Endothelial cell (in vitro differentiated cells): ENCODE measurements around the gene KLHL30. TPM values are rescaled to one million over a fixed set of nuclear protein-coding genes. Genes with fewer than 3 reads are reported as not detected.

Experiments used
- DNase-seq: peaks from one replicate; pipeline ENCODE4 v3.0.0; 2021; ENCODE audit warnings: low spot score
- H3K27ac Mint-ChIP-seq: one replicate; pipeline ENCODE4 v1.8.0; 2021; ENCODE audit warnings: mixed read lengths, inconsistent platforms; ENCODE audit not compliant: unreplicated experiment
- H3K27me3 Mint-ChIP-seq: one replicate; pipeline ENCODE4 v1.8.0; 2021; ENCODE audit warnings: mild to moderate bottlenecking, moderate library complexity, mixed read lengths, inconsistent platforms; ENCODE audit not compliant: unreplicated experiment
- H3K36me3 Mint-ChIP-seq: one replicate; pipeline ENCODE4 v1.8.0; 2021; ENCODE audit warnings: mild to moderate bottlenecking, low read depth, mixed read lengths, inconsistent platforms; ENCODE audit not compliant: unreplicated experiment
- H3K4me1 Mint-ChIP-seq: one replicate; pipeline ENCODE4 v1.8.0; 2021; ENCODE audit warnings: mild to moderate bottlenecking, mixed read lengths, inconsistent platforms; ENCODE audit not compliant: unreplicated experiment
- H3K4me3 Mint-ChIP-seq: one replicate; pipeline ENCODE4 v1.8.0; 2021; ENCODE audit warnings: mild to moderate bottlenecking, mixed read lengths, inconsistent platforms; ENCODE audit not compliant: unreplicated experiment
- H3K9me3 Mint-ChIP-seq: one replicate; pipeline ENCODE4 v1.8.0; 2021; ENCODE audit warnings: mixed read lengths, inconsistent platforms; ENCODE audit not compliant: unreplicated experiment
- total RNA-seq: library from RNA; stranded (reverse); fragmentation: NEBNext Ultra II Directional; extraction: Animal tissue kit (Norgen Biotek cat#: 25700); gene quantifications from one replicate; pipeline ENCODE4 v1.2.1, GENCODE V29; 2021; ENCODE audit not compliant: unreplicated experiment
- TF ChIP-seq, protein P1 (sequence below): fragments of 200-600 bp; sonication (generic); IDR thresholded peaks from one replicate; pipeline ENCODE4 v1.5.0; 2021; ENCODE audit warnings: antibody characterized with exemption; ENCODE audit not compliant: unreplicated experiment

The KLHL30 gene
- total RNA-seq, 1 donor from 2014 or later = not detected

GRCh38 chr2:238152771-238153688 lies 14.6 kb downstream of the KLHL30 start:
- H3K4me1 Mint-ChIP-seq = no peaks in the 10 kb centered on the region
- H3K27ac Mint-ChIP-seq = no peak overlapping the region
- peaks cover 6% of the 10 kb centered on the region for H3K27me3 Mint-ChIP-seq
- no peak overlapping the region for H3K4me3 Mint-ChIP-seq
- H3K9me3 Mint-ChIP-seq = no peaks in the 10 kb centered on the region
- TF ChIP-seq, protein P1, sequence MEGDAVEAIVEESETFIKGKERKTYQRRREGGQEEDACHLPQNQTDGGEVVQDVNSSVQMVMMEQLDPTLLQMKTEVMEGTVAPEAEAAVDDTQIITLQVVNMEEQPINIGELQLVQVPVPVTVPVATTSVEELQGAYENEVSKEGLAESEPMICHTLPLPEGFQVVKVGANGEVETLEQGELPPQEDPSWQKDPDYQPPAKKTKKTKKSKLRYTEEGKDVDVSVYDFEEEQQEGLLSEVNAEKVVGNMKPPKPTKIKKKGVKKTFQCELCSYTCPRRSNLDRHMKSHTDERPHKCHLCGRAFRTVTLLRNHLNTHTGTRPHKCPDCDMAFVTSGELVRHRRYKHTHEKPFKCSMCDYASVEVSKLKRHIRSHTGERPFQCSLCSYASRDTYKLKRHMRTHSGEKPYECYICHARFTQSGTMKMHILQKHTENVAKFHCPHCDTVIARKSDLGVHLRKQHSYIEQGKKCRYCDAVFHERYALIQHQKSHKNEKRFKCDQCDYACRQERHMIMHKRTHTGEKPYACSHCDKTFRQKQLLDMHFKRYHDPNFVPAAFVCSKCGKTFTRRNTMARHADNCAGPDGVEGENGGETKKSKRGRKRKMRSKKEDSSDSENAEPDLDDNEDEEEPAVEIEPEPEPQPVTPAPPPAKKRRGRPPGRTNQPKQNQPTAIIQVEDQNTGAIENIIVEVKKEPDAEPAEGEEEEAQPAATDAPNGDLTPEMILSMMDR = peak; percentile 24
- DNase-seq = no peak
- H3K36me3 Mint-ChIP-seq = no peaks in the 10 kb centered on the region

DNA sequence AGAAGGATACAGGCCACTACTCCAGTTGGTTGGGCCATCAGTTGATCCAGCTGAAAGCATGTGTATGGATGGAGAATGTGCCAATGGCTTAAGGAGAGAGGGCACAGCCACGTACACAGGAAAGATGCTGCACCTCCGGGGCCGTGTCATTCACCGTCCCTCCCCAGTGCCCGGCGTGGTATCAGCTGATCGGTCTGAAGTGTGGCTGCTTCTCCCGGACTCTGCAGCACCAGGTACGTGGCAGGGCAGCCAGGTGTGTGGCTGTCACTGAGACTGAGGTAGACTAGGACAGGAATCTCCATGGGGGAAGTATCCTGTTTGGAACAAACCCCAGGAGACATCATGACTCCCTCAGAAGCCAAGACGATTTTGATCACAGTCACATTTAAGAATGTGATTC lies 16.1 kb downstream of the KLHL30 start:
- Mint-ChIP-seq H3K36me3 (no peaks in the 10 kb centered on the region), H3K4me1 (no peaks in the 10 kb centered on the region), H3K9me3 (no peaks in the 10 kb centered on the region), H3K27ac (no peak overlapping the region), H3K4me3 (no peak overlapping the region), H3K27me3 (peaks cover 8% of the 10 kb centered on the region)
- TF ChIP-seq, protein P1 = no peak
- no peak for DNase-seq

- no peak for DNase-seq
- H3K36me3 Mint-ChIP-seq = no peaks in the 10 kb centered on the region
- H3K27me3 Mint-ChIP-seq = peaks cover 8% of the 10 kb centered on the region
- no peaks in the 10 kb centered on the region for H3K9me3 Mint-ChIP-seq
- no peak overlapping the region for H3K4me3 Mint-ChIP-seq
- no peaks in the 10 kb centered on the region for H3K4me1 Mint-ChIP-seq
- TF ChIP-seq, protein P1 = no peak
- H3K27ac Mint-ChIP-seq = peak overlapping the region; percentile 18
Observed at GRCh38 chr2:238155051-238155760, 16.7 kb downstream of the KLHL30 start.

- H3K4me1 Mint-ChIP-seq = no peaks in the 10 kb centered on the region
- no peaks in the 10 kb centered on the region for H3K36me3 Mint-ChIP-seq
- TF ChIP-seq, protein P1 = no peak
- no peak for DNase-seq
- no peaks in the 10 kb centered on the region for H3K9me3 Mint-ChIP-seq
- H3K27ac Mint-ChIP-seq = peak overlapping the region; percentile 18
- H3K27me3 Mint-ChIP-seq = peaks cover 8% of the 10 kb centered on the region
- no peak overlapping the region for H3K4me3 Mint-ChIP-seq
Observed at GRCh38 chr2:238155761-238156694, 17.6 kb downstream of the KLHL30 start.
